ENCODE results near the gene SKI. TPM values are rescaled to one million over a fixed set of nuclear protein-coding genes. Genes with fewer than 3 reads are reported as not detected.

Gene SKI
- total RNA-seq, 4 donors from 2014 or later = 24.4 to 52.4 (median 32.2) TPM

GRCh38 chr1:2300004-2300771, 72.1 kb downstream of the SKI start:
- Histone ChIP-seq H3K36me3 (peaks cover 0 to 14% (median 0%) of the 10 kb centered on the region in 4 donors), H3K4me3 (peak overlapping the region in 3 of 4 donors; percentile 7 to 34 (median 20)), H3K27me3 (no peaks in the 10 kb centered on the region), H3K9me3 (no peaks in the 10 kb centered on the region), H3K27ac (peak overlapping the region; percentile 82 to 87 (median 85)), H3K4me1 (peaks cover 30 to 48% (median 38%) of the 10 kb centered on the region in 4 donors)
- in situ Hi-C loops (cut with MboI; ENCODE audit: low pct_ligation_motif_present in 1 of 4, low pct_unique_long_range_greater_than_20kb in 1 of 4, low sequenced_read_pairs in 3 of 4) (loop anchor here in 2 of 4 donors (25.0 kb wide), 1 partner anchor 88 kb away; no protein-coding TSS in a partner anchor), intact Hi-C loops (cut with DNase I; ENCODE audit: low total_unique reads) (no loop called here)
- DNase-seq = peak; percentile 75
- 72% methylated on average over 31 of the region's 32 CpGs; no CpG with 5 or more reads in 1 of the 2 donors for WGBS, 2 donors (ENCODE audit: low coverage in 1 of 2)
- TF ChIP-seq, protein P1, sequence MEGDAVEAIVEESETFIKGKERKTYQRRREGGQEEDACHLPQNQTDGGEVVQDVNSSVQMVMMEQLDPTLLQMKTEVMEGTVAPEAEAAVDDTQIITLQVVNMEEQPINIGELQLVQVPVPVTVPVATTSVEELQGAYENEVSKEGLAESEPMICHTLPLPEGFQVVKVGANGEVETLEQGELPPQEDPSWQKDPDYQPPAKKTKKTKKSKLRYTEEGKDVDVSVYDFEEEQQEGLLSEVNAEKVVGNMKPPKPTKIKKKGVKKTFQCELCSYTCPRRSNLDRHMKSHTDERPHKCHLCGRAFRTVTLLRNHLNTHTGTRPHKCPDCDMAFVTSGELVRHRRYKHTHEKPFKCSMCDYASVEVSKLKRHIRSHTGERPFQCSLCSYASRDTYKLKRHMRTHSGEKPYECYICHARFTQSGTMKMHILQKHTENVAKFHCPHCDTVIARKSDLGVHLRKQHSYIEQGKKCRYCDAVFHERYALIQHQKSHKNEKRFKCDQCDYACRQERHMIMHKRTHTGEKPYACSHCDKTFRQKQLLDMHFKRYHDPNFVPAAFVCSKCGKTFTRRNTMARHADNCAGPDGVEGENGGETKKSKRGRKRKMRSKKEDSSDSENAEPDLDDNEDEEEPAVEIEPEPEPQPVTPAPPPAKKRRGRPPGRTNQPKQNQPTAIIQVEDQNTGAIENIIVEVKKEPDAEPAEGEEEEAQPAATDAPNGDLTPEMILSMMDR (IDR thresholded peaks at IDR 0.05) = no peak
- TF ChIP-seq POLR2AphosphoS5 (IDR thresholded peaks at IDR 0.05) (no peak), EP300 (IDR thresholded peaks at IDR 0.05; ENCODE audit: low read depth) (no peak), POLR2A (IDR thresholded peaks at IDR 0.05) (no peak)

GRCh38 chr1:2300851-2301606, 72.9 kb downstream of the SKI start:
- Histone ChIP-seq H3K4me3 (peak overlapping the region in 3 of 4 donors; percentile 7 to 34 (median 20)), H3K36me3 (peaks cover 0 to 22% (median 1%) of the 10 kb centered on the region in 4 donors), H3K27me3 (no peaks in the 10 kb centered on the region), H3K27ac (peak overlapping the region; percentile 82 to 87 (median 85)), H3K9me3 (no peaks in the 10 kb centered on the region), H3K4me1 (peaks cover 27 to 48% (median 36%) of the 10 kb centered on the region in 4 donors)
- in situ Hi-C loops (cut with MboI; ENCODE audit: low pct_ligation_motif_present in 1 of 4, low pct_unique_long_range_greater_than_20kb in 1 of 4, low sequenced_read_pairs in 3 of 4) (loop anchor here in 2 of 4 donors (25.0 kb wide), 1 partner anchor 89 kb away; no protein-coding TSS in a partner anchor), intact Hi-C loops (cut with DNase I; ENCODE audit: low total_unique reads) (no loop called here)
- DNase-seq = peak; percentile 86
- WGBS, 2 donors (ENCODE audit: low coverage in 1 of 2) = 35 to 47% methylated on average over 4 to 36 of the region's 37 CpGs
- TF ChIP-seq EP300 (IDR thresholded peaks at IDR 0.05; ENCODE audit: low read depth) (no peak), POLR2AphosphoS5 (IDR thresholded peaks at IDR 0.05) (peak; percentile 11 to 46 (median 32)), POLR2A (IDR thresholded peaks at IDR 0.05) (peak; percentile 37)

- WGBS, 2 donors (ENCODE audit: low coverage in 1 of 2) = 60 to 89% methylated on average over 1 to 11 of the region's 17 CpGs
- Histone ChIP-seq H3K27ac (peak overlapping the region; percentile 82 to 87 (median 85)), H3K27me3 (no peaks in the 10 kb centered on the region), H3K4me1 (peaks cover 27 to 48% (median 36%) of the 10 kb centered on the region in 4 donors), H3K9me3 (no peaks in the 10 kb centered on the region), H3K4me3 (no peak overlapping the region), H3K36me3 (peaks cover 0 to 29% (median 5%) of the 10 kb centered on the region in 4 donors)
- TF ChIP-seq POLR2AphosphoS5 (IDR thresholded peaks at IDR 0.05) (no peak), EP300 (IDR thresholded peaks at IDR 0.05; ENCODE audit: low read depth) (no peak), POLR2A (IDR thresholded peaks at IDR 0.05) (no peak)
- TF ChIP-seq, protein P1 (IDR thresholded peaks at IDR 0.05) = no peak
- in situ Hi-C loops (cut with MboI; ENCODE audit: low pct_ligation_motif_present in 1 of 4, low pct_unique_long_range_greater_than_20kb in 1 of 4, low sequenced_read_pairs in 3 of 4) = loop anchor here in 2 of 4 donors (25.0 kb wide), 1 partner anchor 89 kb away; no protein-coding TSS in a partner anchor
- no peak for DNase-seq
- intact Hi-C loops (cut with DNase I; ENCODE audit: low total_unique reads) = no loop called here
Observed at GRCh38 chr1:2301607-2302291, 73.6 kb downstream of the SKI start.

DNA sequence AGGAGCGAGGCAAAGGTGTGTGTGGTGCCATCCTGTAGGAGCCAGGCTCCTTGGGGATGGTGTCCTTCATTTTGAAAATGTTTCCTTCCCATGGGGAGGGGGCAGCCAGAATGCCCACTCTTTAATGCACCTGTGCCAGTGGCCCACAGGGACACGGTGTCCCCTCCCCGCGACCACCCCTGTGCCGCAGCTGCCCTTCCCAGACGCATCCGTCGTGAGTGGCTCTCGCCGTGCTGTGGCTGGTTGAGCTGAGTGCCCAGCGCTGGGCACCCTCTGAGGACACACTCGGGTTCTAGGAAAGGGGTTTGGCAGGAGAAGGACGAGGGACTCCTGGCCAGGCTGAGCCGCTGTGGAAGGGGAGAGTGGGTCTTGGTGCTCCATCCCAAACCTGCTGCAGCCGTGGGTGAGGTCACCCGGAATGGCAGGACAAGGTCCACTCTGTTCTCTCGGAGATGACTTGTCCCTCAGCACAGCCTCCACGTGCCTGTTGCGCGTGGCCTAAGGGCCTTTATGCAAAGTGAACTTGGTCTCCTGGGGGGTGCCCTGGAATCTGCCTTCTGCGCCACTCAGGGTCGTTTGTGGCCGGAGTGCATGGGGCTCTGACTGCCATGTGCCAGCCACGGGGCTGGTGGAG, 74.3 kb downstream of the SKI start:
- intact Hi-C loops (cut with DNase I; ENCODE audit: low total_unique reads) = no loop called here
- no peaks in the 10 kb centered on the region for H3K9me3 ChIP-seq
- TF ChIP-seq, protein P1 (IDR thresholded peaks at IDR 0.05) = no peak
- TF ChIP-seq POLR2A (IDR thresholded peaks at IDR 0.05) (no peak), EP300 (IDR thresholded peaks at IDR 0.05; ENCODE audit: low read depth) (no peak), POLR2AphosphoS5 (IDR thresholded peaks at IDR 0.05) (no peak)
- H3K4me1 ChIP-seq = peaks cover 27 to 48% (median 36%) of the 10 kb centered on the region in 4 donors
- peak overlapping the region in 2 of 4 donors; percentile 85 to 87 for H3K27ac ChIP-seq
- DNase-seq = no peak
- H3K36me3 ChIP-seq = peaks cover 0 to 36% (median 8%) of the 10 kb centered on the region in 4 donors
- in situ Hi-C loops (cut with MboI; ENCODE audit: low pct_ligation_motif_present in 1 of 4, low pct_unique_long_range_greater_than_20kb in 1 of 4, low sequenced_read_pairs in 3 of 4) = loop anchor here in 2 of 4 donors (25.0 kb wide), 1 partner anchor 90 kb away; no protein-coding TSS in a partner anchor
- H3K27me3 ChIP-seq = no peaks in the 10 kb centered on the region
- WGBS, 2 donors (ENCODE audit: low coverage in 1 of 2) = 84 to 100% methylated on average over 2 to 24 of the region's 24 CpGs
- H3K4me3 ChIP-seq = no peak overlapping the region

Measured in transverse colon (tissue), 4 donors.